IMR-90 (cell line): ENCODE data around the gene DESI1.

Experiments used
- BHLHE40 ChIP-seq: fragments of 150-350 bp; IDR thresholded peaks from 2 replicates; pipeline ENCODE4 v1.6.1; 2016; ENCODE audit warnings: mild to moderate bottlenecking, low read depth, low read length
- CEBPB ChIP-seq: IDR thresholded peaks from 2 replicates; pipeline ENCODE4 v1.6.1; 2012; ENCODE audit warnings: low read depth, low read length, improper control_type of control experiment
- CTCF ChIP-seq: conservative IDR thresholded peaks from 2 replicates; pipeline ENCODE4 v1.5.1; 2012; ENCODE audit warnings: mild to moderate bottlenecking, low read depth, low read length, improper control_type of control experiment
- FOS ChIP-seq: fragments of 150-350 bp; IDR thresholded peaks from 2 replicates; pipeline ENCODE4 v1.6.1; 2016; ENCODE audit warnings: low read depth, low read length
- MAFK ChIP-seq: IDR thresholded peaks from 2 replicates; pipeline ENCODE4 v1.6.1; 2012; ENCODE audit warnings: low read depth, low read length, improper control_type of control experiment
- MXI1 ChIP-seq: IDR thresholded peaks from 2 replicates; pipeline ENCODE4 v1.6.1; 2012; ENCODE audit warnings: low read depth, mild to moderate bottlenecking, low read length, moderate library complexity, borderline replicate concordance
- POLR2A ChIP-seq: IDR thresholded peaks from 2 replicates; pipeline ENCODE4 v1.6.1; 2012; ENCODE audit warnings: mild to moderate bottlenecking, low read depth, low read length
- RAD21 ChIP-seq: IDR thresholded peaks from 2 replicates; pipeline ENCODE4 v1.6.1; 2012; ENCODE audit warnings: low read length, improper control_type of control experiment
- RCOR1 ChIP-seq: IDR thresholded peaks from 2 replicates; pipeline ENCODE4 v1.6.1; 2012; ENCODE audit warnings: mild to moderate bottlenecking, low read length, improper control_type of control experiment; ENCODE audit not compliant: insufficient replicate concordance
- USF2 ChIP-seq: fragments of 150-350 bp; IDR thresholded peaks from 2 replicates; pipeline ENCODE4 v1.6.1; 2017; ENCODE audit warnings: mild to moderate bottlenecking, antibody characterized with exemption, low read length, low read depth

GRCh38 chr22:41555325-41555982 lies 65.4 kb downstream of the DESI1 start:
- no peak for TF ChIP-seq MAFK
- TF ChIP-seq CEBPB, result no peak
- no peak for TF ChIP-seq CTCF
- TF ChIP-seq FOS, result no peak
- TF ChIP-seq RCOR1, result no peak
- no peak for TF ChIP-seq MXI1
- no peak for TF ChIP-seq BHLHE40
- no peak for TF ChIP-seq RAD21
- TF ChIP-seq POLR2A, result no peak
- TF ChIP-seq USF2, result no peak
